GM06990 (cell line): ENCODE results near the gene OR10G8.

Experiments
- DNase-seq: peaks from one replicate; pipeline ENCODE4 v3.0.0-alpha.2; 2011; ENCODE audit not compliant: insufficient read length; ENCODE audit errors: extremely low read depth
- H3K27me3 ChIP-seq: replicated peaks from 2 replicates; pipeline ENCODE4 v1.6.0; 2011; ENCODE audit warnings: low read length; ENCODE audit not compliant: control insufficient read depth, insufficient read depth
- H3K36me3 ChIP-seq: 2 replicates; pipeline ENCODE4 v1.5.1; 2011; ENCODE audit warnings: low read length; ENCODE audit not compliant: control insufficient read depth, insufficient read depth
- H3K4me3 ChIP-seq: replicated peaks from 2 replicates; pipeline ENCODE4 v1.5.1; 2011; ENCODE audit warnings: low read depth, mild to moderate bottlenecking, control low read depth, low read length
- CTCF ChIP-seq: IDR thresholded peaks from 2 replicates; pipeline ENCODE4 v1.5.1; 2011; ENCODE audit warnings: low read length, control low read depth, mild to moderate bottlenecking, inconsistent platforms; ENCODE audit not compliant: insufficient read depth, poor library complexity, severe bottlenecking

Gene OR10G8

DNA sequence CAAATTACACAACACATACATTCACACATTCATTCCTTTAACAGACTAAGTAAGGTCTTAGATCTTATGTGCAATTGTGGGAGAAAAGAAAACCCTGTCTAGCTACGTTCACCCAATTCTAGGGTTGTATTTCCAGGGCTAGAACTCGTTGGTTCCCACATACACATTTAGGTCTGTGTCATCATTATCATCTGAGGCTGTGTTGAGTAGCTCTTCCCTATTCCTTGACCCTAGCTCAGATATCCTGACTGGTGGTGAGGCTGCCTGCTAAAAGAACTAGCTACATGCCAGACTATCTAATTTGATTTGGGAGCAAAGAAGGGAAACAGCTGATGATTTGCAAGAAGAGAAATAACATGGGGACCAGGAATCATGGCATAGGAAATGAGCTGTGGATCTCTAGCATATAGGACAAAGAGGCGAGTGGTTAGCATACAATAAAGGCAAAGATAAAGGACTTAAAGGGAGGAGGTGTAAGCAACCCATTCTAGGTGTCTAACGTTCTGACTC is 42.1 kb downstream of the OR10G8 start:
- H3K4me3 ChIP-seq: no peak overlapping the region

DNA sequence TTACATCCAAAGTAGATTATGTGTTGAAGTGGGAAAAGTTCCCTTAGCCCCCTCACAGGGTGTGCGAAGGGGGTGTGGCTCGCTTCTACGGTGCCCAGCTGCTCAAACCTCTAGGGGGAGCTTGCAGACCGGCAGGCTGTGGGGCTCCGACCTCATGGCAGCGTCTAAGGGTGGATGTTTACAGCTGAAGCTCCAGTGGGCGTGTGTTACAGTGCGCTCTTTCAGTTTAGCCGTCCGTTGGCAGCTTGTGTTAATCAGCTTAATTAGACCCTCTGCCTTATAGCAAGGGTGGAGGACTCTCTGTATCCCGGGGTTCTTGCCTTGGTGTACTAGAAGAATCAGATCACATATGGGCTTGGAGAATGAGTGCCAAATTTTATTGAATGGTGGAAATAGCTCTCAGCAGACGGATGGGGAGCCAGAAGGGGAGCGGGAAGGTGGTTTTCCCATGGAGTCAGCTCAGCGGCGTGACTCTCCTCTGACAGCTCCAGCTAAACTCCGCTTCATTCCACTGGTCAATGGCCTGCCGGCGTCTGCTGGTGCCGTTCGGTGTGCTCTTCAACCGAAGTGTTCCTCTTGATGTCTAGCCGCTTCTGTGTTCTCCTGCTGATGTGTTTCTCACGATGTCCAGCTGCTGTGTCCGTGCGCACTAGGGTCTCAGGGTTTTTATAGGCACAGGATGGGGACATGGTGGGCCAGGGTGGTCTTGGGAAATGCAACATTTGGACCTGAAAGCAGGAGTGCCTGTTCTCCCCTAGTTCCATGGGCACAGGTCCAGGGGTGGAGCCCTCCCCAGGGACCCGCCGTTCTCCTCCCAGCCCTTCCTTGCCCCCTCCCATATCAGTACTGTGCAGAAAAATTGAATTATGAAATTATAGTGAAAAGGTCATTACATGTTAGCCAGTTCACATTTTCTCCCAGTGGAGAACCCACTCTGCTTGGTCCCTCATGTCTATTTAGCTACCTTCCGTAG is 43.1 kb downstream of the OR10G8 start:
- peak; percentile 33 for DNase-seq
- Histone ChIP-seq H3K4me3 (no peak overlapping the region), H3K36me3 (no peaks in the 10 kb centered on the region), H3K27me3 (no peaks in the 10 kb centered on the region)
- TF ChIP-seq CTCF: peak; percentile 74

More for the DNA sequence above, 42.1 kb downstream of the OR10G8 start:
- no peak for TF ChIP-seq CTCF
- Histone ChIP-seq H3K36me3 (no peaks in the 10 kb centered on the region), H3K27me3 (no peaks in the 10 kb centered on the region)
- no peak for DNase-seq

GRCh38 chr11:124070915-124071622 is 44.5 kb downstream of the OR10G8 start:
- peak overlapping the region; percentile 25 for H3K4me3 ChIP-seq
- peak; percentile 70 for DNase-seq
- H3K27me3 ChIP-seq: no peaks in the 10 kb centered on the region
- H3K36me3 ChIP-seq: no peaks in the 10 kb centered on the region
- peak; percentile 68 for TF ChIP-seq CTCF

DNA sequence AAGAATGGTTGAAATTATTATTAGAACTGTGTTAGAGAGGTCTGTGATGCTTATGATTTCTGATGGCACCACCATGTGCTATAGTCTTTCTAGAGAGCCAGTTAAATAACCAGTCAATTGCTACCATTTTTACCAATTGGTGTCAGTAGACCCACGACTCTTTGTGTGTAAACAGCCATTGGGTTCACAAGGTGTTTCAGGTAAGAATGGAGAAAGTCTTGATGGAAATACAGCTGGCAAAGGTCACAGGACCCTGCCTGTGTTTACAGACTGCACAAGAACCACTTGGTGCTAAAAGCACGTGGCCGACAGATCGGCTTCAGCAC is 45.0 kb downstream of the OR10G8 start:
- no peak for DNase-seq
- no peak overlapping the region for H3K4me3 ChIP-seq
- no peak for TF ChIP-seq CTCF
- H3K27me3 ChIP-seq: no peaks in the 10 kb centered on the region
- H3K36me3 ChIP-seq: no peaks in the 10 kb centered on the region

DNA sequence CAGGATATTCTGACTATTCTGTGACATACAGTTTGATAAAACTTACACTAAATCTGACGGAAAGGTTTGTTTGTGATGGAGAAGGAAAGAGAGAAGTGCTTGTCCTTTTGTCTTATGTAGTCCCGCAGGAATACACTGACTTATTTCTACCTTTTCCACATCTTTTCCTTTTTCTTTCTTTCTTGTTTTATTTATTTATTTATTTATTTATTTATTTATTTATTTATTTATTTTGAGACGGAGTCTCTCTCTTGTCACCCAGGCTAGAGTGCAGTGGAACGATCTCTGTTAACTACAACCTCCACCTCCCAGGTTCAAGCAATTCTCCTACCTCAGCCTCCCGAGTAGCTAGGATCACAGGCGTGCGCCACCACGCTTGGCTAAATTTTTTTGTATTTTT is 45.5 kb downstream of the OR10G8 start:
- no peaks in the 10 kb centered on the region for H3K27me3 ChIP-seq
- H3K4me3 ChIP-seq: no peak overlapping the region
- no peak for DNase-seq
- H3K36me3 ChIP-seq: no peaks in the 10 kb centered on the region
- no peak for TF ChIP-seq CTCF
